GM12878 (cell line): ENCODE measurements around the gene MESP2. TPM values are rescaled to one million over a fixed set of nuclear protein-coding genes. Genes with fewer than 3 reads are reported as not detected.

Experiments
- ATAC-seq: fragments of 200-7000 bp; cut with Tn5 transposase; 3 replicates; pipeline ENCODE4 v1.9.1; 2020; ENCODE audit warnings: mild to moderate bottlenecking, moderate library complexity
- BruUV-seq: library from RNA; stranded (reverse); fragments of 400-500 nt; replicated peaks from 2 replicates; lab custom pipeline; 2021; lab: Mats Ljungman, UMichigan
- CTCF ChIA-PET: fragments of 300-600 bp; sonication (Branson Sonifier 250); formaldehyde crosslinking; extraction: SDS; loops from one replicate; lab custom pipeline; 2021; ENCODE audit warnings: inconsistent platforms; lab: Yijun Ruan, JAX
- POLR2A ChIA-PET: fragments of 350-600 bp; formaldehyde crosslinking; extraction: SDS; loops from one replicate; lab custom pipeline; 2021; ENCODE audit warnings: inconsistent platforms; lab: Charles Lee
- RAD21 ChIA-PET: fragments of 300-600 bp; sonication (Branson Sonifier 250); formaldehyde crosslinking; loops from one replicate; lab custom pipeline; 2023; ENCODE audit warnings: antibody characterized with exemption; ENCODE audit not compliant: unreplicated experiment; lab: Charles Lee
- SMC1A ChIA-PET: fragments of 300-600 bp; sonication (Branson Sonifier 250); formaldehyde crosslinking; loops from one replicate; lab custom pipeline; 2023; ENCODE audit not compliant: unreplicated experiment, uncharacterized antibody; lab: Charles Lee
- DNase-seq: peaks from one replicate; pipeline ENCODE4 v3.0.0-alpha.2; 2011; ENCODE audit warnings: low read depth, low spot score
- FAIRE-seq: peaks from 3 replicates; lab custom pipeline; 2011; peaks lifted over from hg19 to GRCh38; lab: Jason Lieb, UNC
- H2AFZ ChIP-seq: 2 replicates; pipeline ENCODE4 v1.6.0; 2011; ENCODE audit warnings: low read depth, low read length, control low read depth; ENCODE audit not compliant: control insufficient read depth
- H3K27ac ChIP-seq: 2 replicates; pipeline ENCODE4 v1.5.1; 2011; ENCODE audit warnings: control low read depth; ENCODE audit not compliant: control insufficient read depth, insufficient read depth
- H3K27me3 ChIP-seq, 2 experiments: replicated peaks in 1 of 2; 2 replicates each; pipeline versions ENCODE4 v1.6.0 to v1.6.1; 2011; ENCODE audit warnings: low read length in 1 of 2; ENCODE audit not compliant: control insufficient read depth in 2 of 2, insufficient read depth in 2 of 2
- H3K36me3 ChIP-seq, 2 experiments: 2 replicates each; pipeline ENCODE4 v1.5.1; 2011; ENCODE audit warnings: low read length in 1 of 2; ENCODE audit not compliant: control insufficient read depth in 2 of 2, insufficient read depth in 2 of 2
- H3K4me1 ChIP-seq: 2 replicates; pipeline ENCODE4 v1.6.1; 2011; ENCODE audit warnings: mild to moderate bottlenecking, low read length, moderate library complexity, mixed read lengths; ENCODE audit not compliant: control insufficient read depth, insufficient read depth
- H3K4me2 ChIP-seq: 2 replicates; pipeline ENCODE4 v1.6.0; 2011; ENCODE audit warnings: control low read depth; ENCODE audit not compliant: control insufficient read depth, insufficient read depth
- H3K4me3 ChIP-seq: fragments of 200-600 bp; sonication (generic); 2 replicates; pipeline ENCODE4 v1.5.1; 2016
- H3K79me2 ChIP-seq: 2 replicates; pipeline ENCODE4 v1.6.0; 2011; ENCODE audit warnings: low read length; ENCODE audit not compliant: control insufficient read depth, insufficient read depth
- H3K9ac ChIP-seq: 2 replicates; pipeline ENCODE4 v1.8.0; 2011; ENCODE audit warnings: low read length, control low read depth, mixed read lengths; ENCODE audit not compliant: control insufficient read depth, insufficient read depth
- H3K9me3 ChIP-seq: replicated peaks from 3 replicates; pipeline ENCODE4 v1.5.1; 2011; ENCODE audit warnings: mild to moderate bottlenecking, low read length; ENCODE audit not compliant: control insufficient read depth, insufficient read depth
- H4K20me1 ChIP-seq: 2 replicates; pipeline ENCODE4 v1.6.0; 2011; ENCODE audit not compliant: control insufficient read depth, insufficient read depth
- BHLHE40 ChIP-seq, 2 experiments: fragments of 450-650 bp in 1 of 2; IDR thresholded peaks; 2 replicates each; pipeline ENCODE4 v1.6.1; 2011 to 2017; ENCODE audit warnings: low read depth in 2 of 2, borderline replicate concordance in 1 of 2, improper control_type of control experiment in 1 of 2, low read length in 1 of 2, mild to moderate bottlenecking in 1 of 2
- E4F1 ChIP-seq: fragments of 450-650 bp; IDR thresholded peaks from 2 replicates; pipeline ENCODE4 v1.6.1; 2018; ENCODE audit warnings: borderline replicate concordance, mild to moderate bottlenecking; ENCODE audit not compliant: partially characterized antibody
- LARP7 ChIP-seq: fragments of 450-650 bp; IDR thresholded peaks from 2 replicates; pipeline ENCODE4 v1.6.1; 2017; ENCODE audit warnings: mild to moderate bottlenecking
- SP1 ChIP-seq: IDR thresholded peaks from one replicate; pipeline ENCODE4 v1.6.1; 2011; ENCODE audit warnings: low read depth, low read length
- WGBS: methylation state at CpG from one replicate; pipeline ENCODE4 v1.1.6; 2016; ENCODE audit warnings: low lambda C conversion rate; ENCODE audit not compliant: insufficient replicate concordance, insufficient coverage; ENCODE audit errors: missing lambda C conversion rate; 5-methylcytosine and 5-hydroxymethylcytosine counted together
- in situ Hi-C: fragments of 300-500 bp; cut with MboI; formaldehyde crosslinking; loops from 9 replicates; pipeline ENCODE4 v1.14.3; 2018; ENCODE audit warnings: mixed read lengths
- intact Hi-C: fragments of 100-400 bp; cut with micrococcal nuclease; formaldehyde crosslinking; loops from one replicate; pipeline ENCODE4 v1.14.2; 2022; ENCODE audit not compliant: unreplicated experiment
- polyA plus RNA-seq, 11 experiments: library from polyadenylated mRNA; depleted of rRNA in 4 of 11; unstranded in 6 of 11; stranded (reverse) in 5 of 11; fragments of >200 nt; fragmentation: Nextera tagmentation in 4 of 11; fragmentation: Illumina TruSeq in 1 of 11; extraction: Ambion mirVana in 4 of 11; extraction: Trizol in 1 of 11; gene quantifications; 1 replicate in 1 of 11; 2 replicates in 10 of 11; pipeline versions ENCODE4 v1.2.1 to v1.2.3, GENCODE V29; 2011 to 2016; ENCODE audit warnings: inconsistent platforms in 2 of 11, missing spikeins in 2 of 11, low read depth in 1 of 11
- total RNA-seq, 4 experiments: library from RNA; depleted of rRNA in 3 of 4; stranded (reverse); fragments of >200 nt in 3 of 4; fragmentation: Illumina TruSeq in 1 of 4; extraction: Trizol in 1 of 4; gene quantifications; 2 replicates each; pipeline versions ENCODE4 v1.2.1 to v1.2.3, GENCODE V29; 2013 to 2021

MESP2 gene
- total and polyA plus RNA-seq, 10 of the 15 experiments (the other 5 are each of a cell fraction or from before 2014, with no cell fraction given): 0.04 TPM; not detected in 9

- SMC1A ChIA-PET: interaction anchor here (0.8 to 2.2 kb wide), 2 partner anchors 119 to 122 kb away, joined by 3 to 11 read pairs; no protein-coding TSS in a partner anchor
Measured at GRCh38 chr15:89755701-89756100, 20.4 kb upstream of the MESP2 start.

More at GRCh38 chr15:89755701-89756100, 20.4 kb upstream of the MESP2 start:
- 36% methylated on average over 4 of the region's 4 CpGs for WGBS
- H4K20me1 ChIP-seq: no peaks in the 10 kb centered on the region
- ChIA-PET POLR2A (no interaction called here), CTCF (interaction anchor here (1.7 to 11.4 kb wide), 3 partner anchors 15 to 133 kb away, joined by 4 to 380 read pairs (median 11); no protein-coding TSS in a partner anchor)
- no peaks in the 10 kb centered on the region for H3K36me3 ChIP-seq
- DNase-seq: no peak
- no TSS peak for BruUV-seq
- peaks cover 8% of the 10 kb centered on the region for H3K4me1 ChIP-seq
- no peak overlapping the region for H3K4me3 ChIP-seq
- in situ Hi-C loops: loop anchor here (5.0 to 10.0 kb wide), 2 partner anchors 122 to 339 kb away; no protein-coding TSS in a partner anchor
- H2AFZ ChIP-seq: no peak overlapping the region
- no peak overlapping the region for H3K4me2 ChIP-seq
- no peaks in the 10 kb centered on the region for H3K27me3 ChIP-seq
- H3K9ac ChIP-seq: no peak overlapping the region
- TF ChIP-seq SP1: no peak
- no peak for TF ChIP-seq E4F1
- TF ChIP-seq LARP7: no peak
- no peak for TF ChIP-seq BHLHE40 (IDR thresholded peaks at IDR 0.05; ENCODE audit: borderline replicate concordance in 1 of 2, low read depth in 2 of 2, low read length in 1 of 2)
- TF ChIP-seq, all 136 proteins: peak for 0
- Histone ChIP-seq H3K27ac (no peak overlapping the region), H3K79me2 (no peaks in the 10 kb centered on the region), H3K9me3 (no peaks in the 10 kb centered on the region)
- no peak for FAIRE-seq
- intact Hi-C loops: loop anchor here (10.0 kb wide), 1 partner anchor 69 kb away; no protein-coding TSS in a partner anchor
- RAD21 ChIA-PET: no interaction called here
- no peak for ATAC-seq
